Measurements from ENCODE around the gene CFLAR.

Gene CFLAR

DNA sequence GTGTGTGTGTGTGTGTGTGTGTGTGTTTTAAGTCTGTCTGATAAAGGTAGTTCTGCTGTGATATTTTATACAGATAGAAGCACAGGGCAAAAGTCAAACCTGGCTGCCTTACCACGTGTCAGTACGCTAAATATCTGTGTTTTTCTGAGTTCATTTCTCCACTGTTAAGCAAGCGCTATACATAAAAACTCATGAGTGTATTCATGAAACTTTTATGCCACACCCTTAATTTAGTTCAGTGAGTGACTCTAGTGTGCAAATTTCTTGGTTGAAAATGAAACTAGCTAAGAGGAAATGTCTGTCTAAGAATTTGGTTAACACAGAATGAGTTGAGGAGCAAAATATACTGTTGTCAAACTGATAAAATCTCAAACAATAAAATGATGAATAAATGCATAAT, 78.1 kb downstream of the CFLAR start:
- H3K4me3 ChIP-seq (ENCODE audit: low read length): no peak overlapping the region
- no peak for DNase-seq (ENCODE audit: low read depth)
- no peak for TF ChIP-seq CTCF (IDR thresholded peaks at IDR 0.05; ENCODE audit: insufficient read depth, low read depth, low read length, missing control alignments)

GRCh38 chr2:201195331-201195730, 79.4 kb downstream of the CFLAR start:
- no peak for TF ChIP-seq CTCF (IDR thresholded peaks at IDR 0.05; ENCODE audit: insufficient read depth, low read depth, low read length, missing control alignments)
- DNase-seq (ENCODE audit: low read depth): no peak
- no peak overlapping the region for H3K4me3 ChIP-seq (ENCODE audit: low read length)

DNA sequence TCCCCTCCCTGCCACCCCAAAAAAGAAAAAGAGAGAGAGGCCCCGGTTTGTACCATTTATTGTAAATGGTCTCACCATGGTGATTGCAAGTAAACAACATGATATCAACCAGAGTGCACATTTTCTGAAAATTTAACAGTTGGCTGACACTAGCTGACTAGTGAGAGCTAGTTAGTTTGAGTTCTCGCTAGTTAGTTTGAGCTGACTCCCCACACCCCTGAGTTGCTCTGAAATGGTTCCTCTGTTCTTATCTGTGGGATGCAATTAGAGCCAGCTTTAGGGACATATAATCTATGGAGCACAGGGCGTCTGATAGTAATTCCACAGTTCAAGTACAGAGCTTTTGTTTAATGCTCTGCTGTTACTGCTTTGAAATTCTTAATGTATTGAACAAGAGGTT, 80.0 kb downstream of the CFLAR start:
- TF ChIP-seq CTCF (IDR thresholded peaks at IDR 0.05; ENCODE audit: insufficient read depth, low read depth, low read length, missing control alignments): no peak
- H3K4me3 ChIP-seq (ENCODE audit: low read length): no peak overlapping the region

GRCh38 chr2:201196803-201197202, 80.8 kb downstream of the CFLAR start:
- no peak for TF ChIP-seq CTCF (IDR thresholded peaks at IDR 0.05; ENCODE audit: insufficient read depth, low read depth, low read length, missing control alignments)

More for the DNA sequence above, 80.0 kb downstream of the CFLAR start:
- DNase-seq (ENCODE audit: low read depth): no peak

GRCh38 chr2:201197781-201198180, 81.8 kb downstream of the CFLAR start:
- TF ChIP-seq CTCF (IDR thresholded peaks at IDR 0.05; ENCODE audit: insufficient read depth, low read depth, low read length, missing control alignments): no peak
- DNase-seq (ENCODE audit: low read depth): no peak
- H3K4me3 ChIP-seq (ENCODE audit: low read length): no peak overlapping the region

More at GRCh38 chr2:201196803-201197202, 80.8 kb downstream of the CFLAR start:
- H3K4me3 ChIP-seq (ENCODE audit: low read length): no peak overlapping the region
- no peak for DNase-seq (ENCODE audit: low read depth)

DNA sequence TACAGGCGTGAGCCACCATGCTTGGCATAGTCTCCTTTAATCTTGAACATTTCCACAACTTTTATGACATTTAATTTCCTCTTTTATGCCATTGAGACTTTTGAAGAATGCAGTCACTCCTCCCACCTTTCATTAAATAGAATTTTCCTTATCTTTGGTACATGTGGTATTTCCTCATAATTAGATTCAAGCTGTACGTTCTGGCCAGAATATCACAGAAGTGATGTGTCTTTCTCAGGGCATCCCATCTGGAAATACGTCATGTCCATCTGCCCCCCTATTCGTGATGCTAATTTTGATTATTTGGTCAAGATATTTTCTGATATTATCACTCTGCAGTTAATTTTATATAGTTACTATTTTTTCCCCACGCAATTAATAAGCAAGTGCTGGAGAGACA, 83.9 kb downstream of the CFLAR start:
- no peak for TF ChIP-seq CTCF (IDR thresholded peaks at IDR 0.05; ENCODE audit: insufficient read depth, low read depth, low read length, missing control alignments)
- no peak for DNase-seq (ENCODE audit: low read depth)
- H3K4me3 ChIP-seq (ENCODE audit: low read length): no peak overlapping the region

DNA sequence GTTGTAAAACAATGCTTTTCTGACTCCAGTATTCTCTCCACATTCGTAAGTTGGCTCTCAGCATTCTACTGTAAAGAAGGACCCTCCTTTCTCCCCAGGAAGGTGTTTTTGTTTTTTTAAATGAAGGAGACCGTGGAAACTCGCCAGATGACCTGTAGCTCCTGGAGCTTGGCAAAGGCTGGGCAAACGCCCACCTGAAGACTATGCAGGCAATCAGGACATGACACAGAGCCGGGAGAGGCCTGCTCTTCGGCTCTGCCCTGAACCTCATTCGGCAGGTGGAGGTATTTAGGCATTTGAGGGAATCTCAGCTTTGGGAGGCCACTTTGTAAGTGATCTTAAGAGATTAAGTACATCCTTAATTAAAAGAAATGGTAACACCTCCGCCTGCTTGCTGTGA, 84.4 kb downstream of the CFLAR start:
- no peak for TF ChIP-seq CTCF (IDR thresholded peaks at IDR 0.05; ENCODE audit: insufficient read depth, low read depth, low read length, missing control alignments)
- no peak overlapping the region for H3K4me3 ChIP-seq (ENCODE audit: low read length)
- DNase-seq (ENCODE audit: low read depth): no peak

Data from epithelial cell of esophagus (primary cell).